MM.1S (cell line): ENCODE measurements around the gene LARP1.

Experiments used
- DNase-seq: peaks from one replicate; pipeline ENCODE4 v3.0.0-alpha.2; 2015
- H2AFZ ChIP-seq: fragments of 300-600 bp; sonication (generic); 2 replicates; pipeline ENCODE4 v1.6.0; 2016; ENCODE audit warnings: antibody characterized with exemption, low read length
- H3F3A ChIP-seq: fragments of 300-600 bp; sonication (generic); 2 replicates; pipeline ENCODE4 v1.6.1; 2016; ENCODE audit warnings: mild to moderate bottlenecking, antibody characterized with exemption, low read length, moderate library complexity, mixed read lengths; ENCODE audit not compliant: insufficient read depth
- H3K27ac ChIP-seq: fragments of 300-600 bp; sonication (generic); 2 replicates; pipeline ENCODE4 v1.5.1; 2016; ENCODE audit warnings: mild to moderate bottlenecking, low read length
- H3K27me3 ChIP-seq: fragments of 300-600 bp; sonication (generic); replicated peaks from 2 replicates; pipeline ENCODE4 v1.6.0; 2016; ENCODE audit warnings: low read length; ENCODE audit not compliant: insufficient read depth
- H3K36me3 ChIP-seq: fragments of 300-600 bp; sonication (generic); replicated peaks from 2 replicates; pipeline ENCODE4 v1.6.1; 2016; ENCODE audit warnings: mild to moderate bottlenecking, low read length, mixed read lengths; ENCODE audit not compliant: insufficient read depth
- H3K4me1 ChIP-seq: fragments of 300-600 bp; sonication (generic); 2 replicates; pipeline ENCODE4 v1.6.1; 2016; ENCODE audit warnings: low read length, mixed read lengths
- H3K4me2 ChIP-seq: fragments of 300-600 bp; sonication (generic); 2 replicates; pipeline ENCODE4 v1.6.0; 2016; ENCODE audit warnings: low read depth, low read length
- H3K4me3 ChIP-seq: fragments of 300-600 bp; sonication (generic); 2 replicates; pipeline ENCODE4 v1.5.1; 2016; ENCODE audit warnings: low read length, mixed read lengths
- H3K79me2 ChIP-seq: fragments of 300-600 bp; sonication (generic); 2 replicates; pipeline ENCODE4 v1.6.1; 2016; ENCODE audit warnings: mixed run types, low read length, mixed read lengths
- H3K9ac ChIP-seq: fragments of 300-600 bp; sonication (generic); 2 replicates; pipeline ENCODE4 v1.6.1; 2016; ENCODE audit warnings: low read length, mixed read lengths
- H3K9me2 ChIP-seq: fragments of 300-600 bp; sonication (generic); replicated peaks from 2 replicates; pipeline ENCODE4 v1.6.1; 2016; ENCODE audit warnings: mild to moderate bottlenecking, low read length, mixed read lengths; ENCODE audit not compliant: insufficient read depth
- H3K9me3 ChIP-seq: fragments of 300-600 bp; sonication (generic); replicated peaks from 2 replicates; pipeline ENCODE4 v1.6.1; 2016; ENCODE audit warnings: mild to moderate bottlenecking, low read length, mixed read lengths; ENCODE audit not compliant: insufficient read depth
- H4K20me1 ChIP-seq: fragments of 300-600 bp; sonication (generic); 2 replicates; pipeline ENCODE4 v1.6.1; 2016; ENCODE audit warnings: mild to moderate bottlenecking, low read length, moderate library complexity, mixed read lengths; ENCODE audit not compliant: insufficient read depth
- CTCF ChIP-seq: fragments of 300-600 bp; sonication (generic); IDR thresholded peaks from 2 replicates; pipeline ENCODE4 v1.5.1; 2016; ENCODE audit warnings: antibody characterized with exemption, low read length, mixed read lengths
- EZH2 ChIP-seq: fragments of 300-600 bp; sonication (generic); optimal IDR thresholded peaks from 2 replicates; pipeline ENCODE3; 2017; ENCODE audit warnings: low read depth, mild to moderate bottlenecking, antibody characterized with exemption, low read length, mixed read lengths
- EZH2phosphoT487 ChIP-seq: fragments of 300-600 bp; sonication (generic); IDR thresholded peaks from 2 replicates; pipeline ENCODE4 v1.6.1; 2018; ENCODE audit warnings: antibody characterized with exemption, low read length

LARP1 gene

GRCh38 chr5:154762261-154762660 lies 7.1 kb downstream of the LARP1 start:
- no peaks in the 10 kb centered on the region for H3K9me2 ChIP-seq
- H3K79me2 ChIP-seq: peaks cover 99% of the 10 kb centered on the region
- H3K4me3 ChIP-seq: no peak overlapping the region
- H4K20me1 ChIP-seq: peaks cover 85% of the 10 kb centered on the region
- H3F3A ChIP-seq: peaks cover 26% of the 10 kb centered on the region
- no peak for DNase-seq
- no peak overlapping the region for H3K4me2 ChIP-seq
- H3K9ac ChIP-seq: no peak overlapping the region
- TF ChIP-seq EZH2 (no peak), EZH2phosphoT487 (no peak), CTCF (no peak)
- H3K4me1 ChIP-seq: peaks cover 38% of the 10 kb centered on the region
- H3K36me3 ChIP-seq: no peaks in the 10 kb centered on the region
- no peak overlapping the region for H2AFZ ChIP-seq
- no peaks in the 10 kb centered on the region for H3K9me3 ChIP-seq
- H3K27me3 ChIP-seq: no peaks in the 10 kb centered on the region
- H3K27ac ChIP-seq: no peak overlapping the region

- no peak overlapping the region for H3K4me3 ChIP-seq
- no peak for TF ChIP-seq EZH2
- no peak for TF ChIP-seq CTCF
- TF ChIP-seq EZH2phosphoT487: no peak
- no peaks in the 10 kb centered on the region for H3K27me3 ChIP-seq
- no peak overlapping the region for H3K27ac ChIP-seq
- no peaks in the 10 kb centered on the region for H3K9me3 ChIP-seq
- H3K9ac ChIP-seq: no peak overlapping the region
- H2AFZ ChIP-seq: no peak overlapping the region
- H3K79me2 ChIP-seq: peaks cover 100% of the 10 kb centered on the region
- H3K9me2 ChIP-seq: no peaks in the 10 kb centered on the region
- no peaks in the 10 kb centered on the region for H3K36me3 ChIP-seq
- H3F3A ChIP-seq: peaks cover 25% of the 10 kb centered on the region
- peaks cover 38% of the 10 kb centered on the region for H3K4me1 ChIP-seq
- no peak overlapping the region for H3K4me2 ChIP-seq
- H4K20me1 ChIP-seq: peaks cover 89% of the 10 kb centered on the region
- no peak for DNase-seq
These were observed 7.5 kb downstream of the LARP1 start for GRCh38 chr5:154762700-154763099.

GRCh38 chr5:154764967-154765366 lies 9.8 kb downstream of the LARP1 start:
- no peak overlapping the region for H3K4me3 ChIP-seq
- no peak for TF ChIP-seq CTCF
- TF ChIP-seq EZH2phosphoT487: no peak
- no peak for TF ChIP-seq EZH2
- no peaks in the 10 kb centered on the region for H3K9me3 ChIP-seq
- no peak overlapping the region for H2AFZ ChIP-seq
- H3K79me2 ChIP-seq: peaks cover 99% of the 10 kb centered on the region
- no peak overlapping the region for H3K4me2 ChIP-seq
- H3K36me3 ChIP-seq: no peaks in the 10 kb centered on the region
- H3F3A ChIP-seq: peaks cover 14% of the 10 kb centered on the region
- H3K9me2 ChIP-seq: no peaks in the 10 kb centered on the region
- H3K27me3 ChIP-seq: no peaks in the 10 kb centered on the region
- no peak for DNase-seq
- peaks cover 18% of the 10 kb centered on the region for H3K4me1 ChIP-seq
- no peak overlapping the region for H3K9ac ChIP-seq
- no peak overlapping the region for H3K27ac ChIP-seq
- peaks cover 88% of the 10 kb centered on the region for H4K20me1 ChIP-seq
